ENCODE results near the gene APH1A. TPM values are rescaled to one million over a fixed set of nuclear protein-coding genes. Genes with fewer than 3 reads are reported as not detected.

The APH1A gene
- total and polyA plus RNA-seq, 2 of the 13 experiments (the other 11 are each of a cell fraction or from before 2014, with no cell fraction given): 114 to 130 TPM

DNA sequence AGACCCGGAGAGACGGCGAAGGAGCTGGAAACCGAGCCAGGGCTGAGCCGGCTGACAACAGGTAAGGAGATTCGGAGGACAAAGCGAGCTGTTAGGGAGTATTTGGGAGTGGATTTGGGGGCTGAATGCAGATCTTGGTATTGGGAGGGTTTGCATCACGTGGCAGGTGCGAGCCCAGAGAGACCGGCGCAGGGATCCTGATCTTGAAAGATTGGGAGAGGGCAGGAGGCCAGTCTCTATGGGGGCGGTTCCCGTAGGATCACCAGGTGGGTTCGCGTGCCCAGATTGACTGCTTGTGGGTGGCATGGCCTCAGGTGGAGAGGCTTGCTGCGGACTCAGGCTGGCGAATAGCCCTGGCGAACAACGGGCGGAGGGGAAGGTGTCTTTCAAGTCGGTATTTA is 13.7 kb upstream of the APH1A start (continued):
- TF ChIP-seq ZNF646 (CRISPR knock-in tag; IDR thresholded peaks at IDR 0.05) (no peak), REXO4 (CRISPR knock-in tag; IDR thresholded peaks at IDR 0.05; ENCODE audit: borderline replicate concordance) (no peak)
- TF ChIP-seq, protein P1, sequence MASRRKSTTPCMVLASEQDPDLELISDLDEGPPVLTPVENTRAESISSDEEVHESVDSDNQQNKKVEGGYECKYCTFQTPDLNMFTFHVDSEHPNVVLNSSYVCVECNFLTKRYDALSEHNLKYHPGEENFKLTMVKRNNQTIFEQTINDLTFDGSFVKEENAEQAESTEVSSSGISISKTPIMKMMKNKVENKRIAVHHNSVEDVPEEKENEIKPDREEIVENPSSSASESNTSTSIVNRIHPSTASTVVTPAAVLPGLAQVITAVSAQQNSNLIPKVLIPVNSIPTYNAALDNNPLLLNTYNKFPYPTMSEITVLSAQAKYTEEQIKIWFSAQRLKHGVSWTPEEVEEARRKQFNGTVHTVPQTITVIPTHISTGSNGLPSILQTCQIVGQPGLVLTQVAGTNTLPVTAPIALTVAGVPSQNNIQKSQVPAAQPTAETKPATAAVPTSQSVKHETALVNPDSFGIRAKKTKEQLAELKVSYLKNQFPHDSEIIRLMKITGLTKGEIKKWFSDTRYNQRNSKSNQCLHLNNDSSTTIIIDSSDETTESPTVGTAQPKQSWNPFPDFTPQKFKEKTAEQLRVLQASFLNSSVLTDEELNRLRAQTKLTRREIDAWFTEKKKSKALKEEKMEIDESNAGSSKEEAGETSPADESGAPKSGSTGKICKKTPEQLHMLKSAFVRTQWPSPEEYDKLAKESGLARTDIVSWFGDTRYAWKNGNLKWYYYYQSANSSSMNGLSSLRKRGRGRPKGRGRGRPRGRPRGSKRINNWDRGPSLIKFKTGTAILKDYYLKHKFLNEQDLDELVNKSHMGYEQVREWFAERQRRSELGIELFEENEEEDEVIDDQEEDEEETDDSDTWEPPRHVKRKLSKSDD (CRISPR knock-in tag; IDR thresholded peaks at IDR 0.05; ENCODE audit: low read depth): no peak

All from HepG2 (cell line).